Fibroblast of pulmonary artery (primary cell): ENCODE data around the gene SMARCB1.
"Not testable (repeated sequence)": the region's sequence is repeated elsewhere in the genome, so short reads cannot be mapped to it uniquely, and the experiment has no call there.

Experiments used
- DNase-seq: peaks from one replicate; pipeline ENCODE4 v3.0.0-alpha.2; 2010; ENCODE audit warnings: low read depth
- H3K4me3 ChIP-seq: replicated peaks from 2 replicates; pipeline ENCODE4 v1.5.1; 2011; ENCODE audit warnings: low read depth, mild to moderate bottlenecking, control low read depth, low read length, moderate library complexity
- TF ChIP-seq, protein P1 (sequence below): IDR thresholded peaks from 2 replicates; pipeline ENCODE4 v1.5.1; 2011; ENCODE audit warnings: mild to moderate bottlenecking, control low read depth, low read length, inconsistent platforms; ENCODE audit errors: missing control alignments

SMARCB1 gene

DNA sequence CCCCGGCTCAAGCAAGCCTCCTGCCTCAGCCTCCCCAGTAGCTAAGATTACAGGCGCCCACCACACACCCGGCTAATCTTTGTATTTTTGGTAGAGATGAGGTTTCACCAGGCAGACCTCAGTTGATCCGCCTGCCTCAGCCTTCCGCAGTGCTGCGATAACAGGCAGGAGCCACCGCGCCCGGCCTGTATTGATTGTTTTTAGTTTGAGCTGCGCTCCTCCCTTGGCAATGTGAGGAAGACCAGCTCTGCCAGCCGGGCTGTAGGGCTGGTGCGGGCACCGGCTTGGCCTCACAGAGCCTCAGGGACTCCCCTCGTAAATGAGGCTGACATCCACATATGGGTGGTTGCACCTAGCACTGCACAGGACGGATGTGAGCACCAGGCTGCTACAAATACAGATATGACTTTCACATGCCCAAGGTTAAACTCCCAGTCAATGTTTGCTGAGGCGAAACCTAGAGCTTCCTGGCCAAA lies 63.4 kb downstream of the SMARCB1 start:
- no peak overlapping the region for H3K4me3 ChIP-seq
- TF ChIP-seq, protein P1, sequence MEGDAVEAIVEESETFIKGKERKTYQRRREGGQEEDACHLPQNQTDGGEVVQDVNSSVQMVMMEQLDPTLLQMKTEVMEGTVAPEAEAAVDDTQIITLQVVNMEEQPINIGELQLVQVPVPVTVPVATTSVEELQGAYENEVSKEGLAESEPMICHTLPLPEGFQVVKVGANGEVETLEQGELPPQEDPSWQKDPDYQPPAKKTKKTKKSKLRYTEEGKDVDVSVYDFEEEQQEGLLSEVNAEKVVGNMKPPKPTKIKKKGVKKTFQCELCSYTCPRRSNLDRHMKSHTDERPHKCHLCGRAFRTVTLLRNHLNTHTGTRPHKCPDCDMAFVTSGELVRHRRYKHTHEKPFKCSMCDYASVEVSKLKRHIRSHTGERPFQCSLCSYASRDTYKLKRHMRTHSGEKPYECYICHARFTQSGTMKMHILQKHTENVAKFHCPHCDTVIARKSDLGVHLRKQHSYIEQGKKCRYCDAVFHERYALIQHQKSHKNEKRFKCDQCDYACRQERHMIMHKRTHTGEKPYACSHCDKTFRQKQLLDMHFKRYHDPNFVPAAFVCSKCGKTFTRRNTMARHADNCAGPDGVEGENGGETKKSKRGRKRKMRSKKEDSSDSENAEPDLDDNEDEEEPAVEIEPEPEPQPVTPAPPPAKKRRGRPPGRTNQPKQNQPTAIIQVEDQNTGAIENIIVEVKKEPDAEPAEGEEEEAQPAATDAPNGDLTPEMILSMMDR, result no peak

DNA sequence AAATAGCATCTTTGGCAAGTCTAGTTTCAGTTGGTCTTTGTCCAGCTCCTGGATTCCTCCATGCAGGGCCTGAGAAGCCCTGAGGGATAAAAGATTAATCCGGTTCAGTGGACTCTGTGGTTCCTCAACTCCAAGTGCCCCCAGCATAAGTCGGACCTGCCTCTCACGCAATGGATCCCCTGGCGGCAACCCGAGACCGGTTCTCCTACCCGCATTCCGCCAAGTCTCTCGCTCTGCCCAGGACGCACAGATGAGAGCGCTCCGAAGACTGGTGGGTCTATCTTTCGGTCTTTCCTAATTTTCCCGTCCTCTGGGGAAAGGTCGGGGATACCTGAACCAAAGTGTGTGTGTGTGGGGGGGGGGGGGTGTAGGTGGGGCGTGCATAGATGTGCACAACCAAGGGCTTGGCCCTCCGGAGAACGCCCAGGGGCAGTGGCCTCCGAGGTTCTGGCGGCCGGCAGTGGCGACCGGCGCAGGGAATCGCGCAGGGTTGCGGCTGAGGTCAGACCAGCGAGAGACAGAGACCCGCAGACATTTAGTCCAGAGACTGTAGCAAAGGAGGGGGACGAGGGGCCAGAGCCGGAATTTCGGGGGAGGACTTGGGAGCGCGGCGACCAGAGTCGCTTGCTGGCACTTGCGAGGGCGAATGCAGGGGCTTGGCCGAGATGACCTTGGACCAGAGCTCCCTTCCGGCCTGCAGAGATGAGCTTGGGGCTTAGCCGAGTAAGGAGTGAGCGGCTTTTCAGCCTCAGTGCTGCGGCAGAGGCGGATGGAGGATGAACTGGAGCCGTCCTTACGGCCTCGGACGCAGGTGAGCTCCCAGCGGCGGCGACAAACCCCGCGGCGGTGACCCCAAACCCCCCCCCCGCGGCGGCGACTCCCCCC lies 70.2 kb downstream of the SMARCB1 start:
- peak; percentile 41 for DNase-seq
- TF ChIP-seq, protein P1, result peak; percentile 12
- peak overlapping the region; percentile 66 for H3K4me3 ChIP-seq

More for the DNA sequence above, 63.4 kb downstream of the SMARCB1 start:
- no peak for DNase-seq

DNA sequence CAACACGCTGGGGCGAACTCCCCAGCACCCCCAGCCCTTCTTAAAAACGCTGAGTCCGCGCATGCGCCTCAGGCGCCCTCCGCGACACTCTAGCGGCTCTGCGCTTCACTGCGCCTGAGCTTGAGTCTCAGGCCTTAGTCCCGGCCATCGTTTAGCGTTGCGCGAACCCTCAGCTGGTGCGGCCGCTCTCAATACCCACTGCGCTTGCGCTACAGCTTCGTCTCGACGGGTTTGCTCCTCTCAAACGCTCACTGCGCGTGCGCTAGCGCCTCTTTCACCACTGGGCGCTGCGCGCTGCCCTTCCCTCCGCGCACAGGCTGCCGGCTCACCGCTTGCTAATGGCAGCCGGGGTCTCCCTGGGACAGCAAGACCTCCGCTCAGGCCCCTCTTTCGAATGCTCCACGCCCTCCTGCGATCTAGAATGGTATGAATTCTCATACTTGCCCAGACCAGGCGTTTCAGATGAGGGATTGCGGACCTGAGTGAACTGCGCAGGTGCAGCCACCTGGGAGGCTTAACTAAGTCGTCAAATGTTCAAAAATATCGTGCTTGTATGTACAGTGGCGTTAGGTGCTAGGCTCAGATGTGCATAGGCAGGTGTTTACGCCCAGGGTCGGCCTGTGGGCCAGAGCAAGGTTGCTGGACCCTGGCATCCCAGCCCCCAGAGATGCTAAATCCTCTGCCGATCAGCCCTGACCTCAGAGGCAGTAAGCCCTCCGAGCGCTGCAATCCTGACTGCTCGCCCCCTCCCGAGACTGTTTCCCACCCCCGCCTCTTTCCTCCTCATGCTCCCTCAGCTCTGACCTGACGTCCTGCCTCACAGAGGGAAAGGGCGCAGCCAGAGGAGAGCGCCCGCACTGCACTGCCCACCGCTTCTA lies 71.1 kb downstream of the SMARCB1 start, which contains the start of gene SLC2A11:
Gene SLC2A11, plus strand, starts transcription at position 270 of the 878 bp plus-strand sequence. Its CDS starts 125 bp downstream, at position 395.
- TF ChIP-seq, protein P1, result peak; percentile 27
- DNase-seq, result peak; percentile 98
- H3K4me3 ChIP-seq, result peak within 1 kb of the TSS; percentile 66

DNA sequence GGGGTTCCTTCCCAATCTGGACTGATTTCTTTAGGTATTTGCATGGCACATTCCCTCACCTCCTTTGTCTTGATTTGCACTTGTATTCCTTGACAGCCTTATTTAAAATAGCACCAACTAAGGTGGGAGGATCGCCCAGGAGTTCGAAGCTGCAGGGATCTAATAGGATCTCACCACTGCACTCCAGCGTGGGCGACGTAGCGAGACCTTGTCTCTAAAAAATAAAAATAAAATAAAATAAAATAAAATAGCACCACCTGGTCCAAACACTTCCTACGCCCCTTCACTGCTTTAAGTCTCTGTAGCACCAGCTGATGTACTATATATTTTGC lies 71.7 kb downstream of the SMARCB1 start:
- DNase-seq, result no peak
- H3K4me3 ChIP-seq, result peak overlapping the region; percentile 66
- TF ChIP-seq, protein P1, result no peak

DNA sequence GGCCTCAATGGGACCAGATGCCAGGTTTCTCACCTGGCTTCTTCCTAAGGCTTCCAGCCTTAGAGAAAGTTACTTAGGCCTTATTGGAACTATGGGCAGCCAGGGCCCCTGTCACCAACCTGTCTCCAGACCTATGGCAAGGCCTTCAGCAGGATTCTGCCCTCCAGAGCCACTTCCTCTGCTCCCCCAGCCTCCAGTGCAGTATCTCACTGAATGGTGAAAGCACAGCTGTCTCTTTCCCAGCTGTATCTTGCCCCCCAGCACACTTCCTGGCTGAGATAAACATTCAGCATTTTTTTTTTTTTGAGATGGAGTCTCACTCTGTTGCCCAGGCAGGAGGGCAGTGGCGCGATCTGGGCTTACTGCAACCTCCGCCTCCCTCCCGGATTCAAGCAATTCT lies 72.4 kb downstream of the SMARCB1 start:
- no peak overlapping the region for H3K4me3 ChIP-seq
- TF ChIP-seq, protein P1, result no peak
- no peak for DNase-seq

DNA sequence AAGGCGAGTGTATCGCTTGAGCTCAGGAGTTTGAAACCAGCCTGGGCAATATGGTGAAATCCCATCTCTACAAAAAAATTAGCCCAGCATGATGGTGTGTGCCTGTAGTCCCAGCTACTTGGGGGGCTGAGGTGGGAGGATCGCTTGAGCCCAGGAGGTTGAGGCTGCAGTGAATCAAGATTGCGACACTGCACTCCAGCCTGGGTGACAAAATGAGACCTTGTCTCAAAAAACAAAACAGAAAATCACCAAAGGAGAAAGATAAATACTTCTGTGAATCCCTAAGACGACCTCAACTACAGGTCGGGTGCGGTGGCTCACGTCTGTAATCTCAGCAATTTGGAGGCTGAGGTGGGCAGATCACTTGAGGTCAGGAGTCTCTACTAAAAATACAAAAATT lies 73.4 kb downstream of the SMARCB1 start:
- H3K4me3 ChIP-seq, DNase-seq: not testable (repeated sequence)

DNA sequence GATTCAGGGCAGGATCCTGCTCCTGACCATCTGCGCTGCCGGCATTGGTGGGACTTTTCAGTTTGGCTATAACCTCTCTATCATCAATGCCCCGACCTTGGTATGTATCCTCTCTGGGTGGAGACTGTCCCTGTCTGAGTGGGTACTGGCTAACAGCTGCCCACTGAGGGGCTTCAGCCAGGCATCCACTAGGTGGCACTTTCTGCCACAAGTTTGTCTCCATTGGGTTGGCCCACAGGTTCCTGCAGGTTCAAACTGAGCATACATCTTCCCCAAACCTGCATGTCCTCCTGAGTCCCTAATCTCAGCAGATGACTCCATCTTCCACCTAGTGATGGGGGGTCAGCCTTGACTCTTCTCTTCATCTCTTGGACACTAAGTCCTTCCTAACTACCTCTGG lies 75.3 kb downstream of the SMARCB1 start:
- peak; percentile 71 for DNase-seq
- TF ChIP-seq, protein P1, result peak; percentile 84
- H3K4me3 ChIP-seq, result no peak overlapping the region

DNA sequence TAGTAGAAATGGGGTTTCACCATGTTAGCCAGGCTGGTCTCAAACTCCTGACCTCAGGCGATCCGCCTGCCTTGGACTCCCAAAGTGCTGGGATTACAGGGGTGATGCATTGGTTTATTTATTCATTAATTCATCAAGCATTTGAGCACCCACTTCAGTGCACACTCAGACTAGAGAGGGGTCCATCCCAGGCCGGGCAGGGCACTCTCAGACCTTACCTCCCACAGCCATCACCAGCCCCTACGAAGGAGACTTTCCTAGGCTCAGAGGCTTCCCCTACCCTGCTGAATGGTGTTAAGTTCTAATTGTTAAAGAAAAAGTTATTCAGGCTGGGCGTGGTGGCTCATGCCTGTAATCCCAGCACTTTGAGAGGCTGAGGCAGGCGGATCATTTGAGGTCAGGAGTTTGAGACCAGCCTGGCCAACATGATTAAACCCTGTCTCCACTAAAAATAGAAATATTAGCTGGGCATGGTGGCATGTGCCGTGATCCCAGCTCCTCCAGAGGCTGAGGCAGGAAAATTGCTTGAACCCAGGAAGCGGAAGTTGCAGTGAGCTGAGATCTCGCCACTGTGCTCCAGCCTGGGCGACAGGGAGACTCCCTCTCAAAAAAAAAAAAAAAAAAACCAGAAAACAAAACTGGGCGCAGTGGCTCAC lies 77.9 kb downstream of the SMARCB1 start:
- not testable (repeated sequence) for DNase-seq, H3K4me3 ChIP-seq
